ENCODE data around the gene PLCH1.

GRCh38 chr3:155747286-155747945, 2.5 kb upstream of the PLCH1 start:
- TF ChIP-seq CTCF (conservative IDR thresholded peaks at IDR 0.05; ENCODE audit: low read depth, low read length) = no peak
- no peak for TF ChIP-seq EZH2 (IDR thresholded peaks at IDR 0.05; ENCODE audit: borderline replicate concordance, low read depth, low read length, poor library complexity, severe bottlenecking)

Data from A673 (cell line).